Right atrium auricular region (tissue), 2 donors: ENCODE measurements around the gene RNLS. TPM values are rescaled to one million over a fixed set of nuclear protein-coding genes. Genes with fewer than 3 reads are reported as not detected.

Experiments used
- DNase-seq: peaks from one replicate; pipeline ENCODE4 v3.0.0-alpha.2; 2019; ENCODE audit warnings: low spot score
- H3K27ac ChIP-seq, 2 donors: fragments of 200-600 bp; sonication (generic); 1 replicate in 1 of 2; 2 replicates in 1 of 2; pipeline ENCODE4 v1.5.1; 2016 to 2019
- H3K27me3 ChIP-seq, 2 donors: fragments of 200-600 bp; sonication (generic); one replicate each; pipeline versions ENCODE4 v1.5.1 to v1.6.0; 2017 to 2019
- H3K36me3 ChIP-seq: fragments of 200-600 bp; sonication (generic); one replicate; pipeline ENCODE4 v1.5.1; 2016
- H3K4me1 ChIP-seq, 2 donors: fragments of 200-600 bp; sonication (generic); one replicate each; pipeline versions ENCODE4 v1.5.1 to v1.6.0; 2017 to 2019
- H3K4me3 ChIP-seq, 2 donors: fragments of 200-600 bp; sonication (generic); 1 replicate in 1 of 2; 2 replicates in 1 of 2; pipeline ENCODE4 v1.5.1; 2017 to 2019; ENCODE audit warnings: mild to moderate bottlenecking in 1 of 2, moderate library complexity in 1 of 2
- H3K9me3 ChIP-seq, 2 donors: fragments of 200-600 bp; sonication (generic); one replicate each; pipeline ENCODE4 v1.5.1; 2019
- CTCF ChIP-seq, 2 donors: fragments of 200-600 bp; sonication (generic); IDR thresholded peaks; one replicate each; pipeline ENCODE4 v1.5.1; 2019; ENCODE audit warnings: antibody characterized with exemption in 2 of 2
- total RNA-seq, 2 donors: library from RNA; depleted of rRNA; stranded (reverse); fragments of >200 nt; gene quantifications; one replicate each; pipeline ENCODE4 v1.1.0, GENCODE V29; 2016

RNLS gene
- total RNA-seq, 2 donors from 2014 or later, result 14.9 to 26.8 TPM

GRCh38 chr10:88457660-88458059 is 125.5 kb downstream of the RNLS start:
- H3K36me3 ChIP-seq, result no peaks in the 10 kb centered on the region
- TF ChIP-seq CTCF (IDR thresholded peaks at IDR 0.05), result no peak
- no peak for DNase-seq
- H3K4me3 ChIP-seq, result no peak overlapping the region
- no peak overlapping the region for H3K27ac ChIP-seq
- H3K4me1 ChIP-seq, result no peaks in the 10 kb centered on the region
- H3K9me3 ChIP-seq, result no peaks in the 10 kb centered on the region
- H3K27me3 ChIP-seq, result no peaks in the 10 kb centered on the region

- H3K27me3 ChIP-seq, result no peaks in the 10 kb centered on the region
- TF ChIP-seq CTCF (IDR thresholded peaks at IDR 0.05), result no peak
- H3K4me1 ChIP-seq, result no peaks in the 10 kb centered on the region
- peak overlapping the region in 1 of 2 donors; percentile 11 for H3K27ac ChIP-seq
- H3K9me3 ChIP-seq, result no peaks in the 10 kb centered on the region
- DNase-seq, result no peak
- no peaks in the 10 kb centered on the region for H3K36me3 ChIP-seq
- H3K4me3 ChIP-seq, result no peak overlapping the region
These were observed 126.4 kb downstream of the RNLS start for GRCh38 chr10:88456730-88457129.

GRCh38 chr10:88455831-88456230 is 127.3 kb downstream of the RNLS start:
- H3K4me1 ChIP-seq, result no peaks in the 10 kb centered on the region
- no peak for TF ChIP-seq CTCF (IDR thresholded peaks at IDR 0.05)
- no peaks in the 10 kb centered on the region for H3K27me3 ChIP-seq
- no peaks in the 10 kb centered on the region for H3K36me3 ChIP-seq
- DNase-seq, result no peak
- no peaks in the 10 kb centered on the region for H3K9me3 ChIP-seq
- no peak overlapping the region for H3K4me3 ChIP-seq
- H3K27ac ChIP-seq, result peak overlapping the region in 1 of 2 donors; percentile 11

- no peak for DNase-seq
- TF ChIP-seq CTCF (IDR thresholded peaks at IDR 0.05), result no peak
- Histone ChIP-seq H3K27ac (no peak overlapping the region), H3K9me3 (no peaks in the 10 kb centered on the region), H3K36me3 (no peaks in the 10 kb centered on the region), H3K4me3 (no peak overlapping the region), H3K27me3 (no peaks in the 10 kb centered on the region), H3K4me1 (no peaks in the 10 kb centered on the region)
These were observed 132.9 kb downstream of the RNLS start for GRCh38 chr10:88450201-88450600.

- DNase-seq, result no peak
- H3K36me3 ChIP-seq, result no peaks in the 10 kb centered on the region
- H3K4me3 ChIP-seq, result no peak overlapping the region
- H3K4me1 ChIP-seq, result no peaks in the 10 kb centered on the region
- H3K27me3 ChIP-seq, result no peaks in the 10 kb centered on the region
- no peak for TF ChIP-seq CTCF (IDR thresholded peaks at IDR 0.05)
- no peak overlapping the region for H3K27ac ChIP-seq
- no peaks in the 10 kb centered on the region for H3K9me3 ChIP-seq
These were observed 140.4 kb downstream of the RNLS start for GRCh38 chr10:88442716-88443115.

GRCh38 chr10:88440541-88440940 is 142.6 kb downstream of the RNLS start:
- Histone ChIP-seq H3K27me3 (no peaks in the 10 kb centered on the region), H3K36me3 (no peaks in the 10 kb centered on the region), H3K27ac (no peak overlapping the region), H3K4me3 (no peak overlapping the region), H3K9me3 (no peaks in the 10 kb centered on the region), H3K4me1 (no peaks in the 10 kb centered on the region)
- no peak for TF ChIP-seq CTCF (IDR thresholded peaks at IDR 0.05)
- DNase-seq, result no peak
